Esophagus muscularis mucosa (tissue), 4 donors: ENCODE measurements around the gene FAHD2A. TPM values are rescaled to one million over a fixed set of nuclear protein-coding genes. Genes with fewer than 3 reads are reported as not detected.
A peak's percentile ranks its signal among the peaks of the same experiment; 100 is the strongest.

Experiments
- DNase-seq: peaks from one replicate; pipeline ENCODE4 v3.0.0-alpha.2; 2017; ENCODE audit errors: extremely low spot score
- H3K27ac ChIP-seq, 4 donors: fragments of 200-600 bp; sonication (generic); replicated peaks in 1 of 4; 1 replicate in 3 of 4; 2 replicates in 1 of 4; pipeline ENCODE4 v1.5.1; 2016 to 2019; ENCODE audit warnings: mild to moderate bottlenecking in 1 of 4
- H3K27me3 ChIP-seq, 4 donors: fragments of 200-600 bp; sonication (generic); one replicate each; pipeline versions ENCODE4 v1.5.1 to v1.6.0; 2016 to 2019
- H3K36me3 ChIP-seq, 4 donors: fragments of 200-600 bp; sonication (generic); one replicate each; pipeline ENCODE4 v1.5.1; 2016 to 2019
- H3K4me1 ChIP-seq, 4 donors: fragments of 200-600 bp; sonication (generic); one replicate each; pipeline ENCODE4 v1.5.1; 2016 to 2019
- H3K4me3 ChIP-seq, 4 donors: fragments of 200-600 bp; sonication (generic); 1 replicate in 2 of 4; 2 replicates in 2 of 4; pipeline ENCODE4 v1.5.1; 2016 to 2019; ENCODE audit warnings: mild to moderate bottlenecking in 4 of 4, moderate library complexity in 1 of 4
- H3K9me3 ChIP-seq, 4 donors: fragments of 200-600 bp; sonication (generic); 1 replicate in 3 of 4; 2 replicates in 1 of 4; pipeline ENCODE4 v1.5.1; 2016 to 2019
- CTCF ChIP-seq, 3 experiments: fragments of 200-600 bp in 2 of 3; fragments of 450-650 bp in 1 of 3; sonication (generic) in 2 of 3; IDR thresholded peaks; one replicate each; pipeline ENCODE4 v1.5.1; 2017 to 2019; ENCODE audit warnings: antibody characterized with exemption in 3 of 3, mild to moderate bottlenecking in 2 of 3, moderate library complexity in 1 of 3
- EP300 ChIP-seq: sonication (generic); formaldehyde crosslinking; IDR thresholded peaks from one replicate; pipeline ENCODE4 v1.6.1; 2017; ENCODE audit warnings: antibody characterized with exemption
- POLR2A ChIP-seq: fragments of 450-650 bp; IDR thresholded peaks from one replicate; pipeline ENCODE4 v1.6.1; 2017; ENCODE audit warnings: antibody characterized with exemption, moderate library complexity, mild to moderate bottlenecking, low read depth
- POLR2AphosphoS5 ChIP-seq, 2 donors: sonication (generic); formaldehyde crosslinking; IDR thresholded peaks; one replicate each; pipeline ENCODE4 v1.6.1; 2017; ENCODE audit warnings: antibody characterized with exemption in 2 of 2
- WGBS: methylation state at CpG from one replicate; pipeline ENCODE4 v1.1.5; 2018; 5-methylcytosine and 5-hydroxymethylcytosine counted together
- intact Hi-C: fragments of 100-400 bp; cut with DNase I; formaldehyde crosslinking; loops from one replicate; pipeline ENCODE4 v1.15.1; 2023
- total RNA-seq, 4 donors: library from RNA; depleted of rRNA; stranded (reverse); fragments of >200 nt; gene quantifications; one replicate each; pipeline versions ENCODE4 v1.1.0 to v1.2.1, GENCODE V29; 2016

Gene FAHD2A
- total RNA-seq, 4 donors from 2014 or later = 11.2 to 20.0 (median 16.5) TPM

- intact Hi-C loops = no loop called here
- H3K9me3 ChIP-seq = no peaks in the 10 kb centered on the region
- H3K27ac ChIP-seq = no peak overlapping the region
- H3K4me1 ChIP-seq = peaks cover 0 to 18% (median 9%) of the 10 kb centered on the region in 4 donors
- H3K36me3 ChIP-seq = peaks cover 0 to 27% (median 6%) of the 10 kb centered on the region in 4 donors
- no peak for TF ChIP-seq POLR2A
- no peak for TF ChIP-seq POLR2AphosphoS5 (IDR thresholded peaks at IDR 0.05)
- no peak for TF ChIP-seq EP300
- no peak for TF ChIP-seq CTCF (IDR thresholded peaks at IDR 0.05)
- WGBS = 98% methylated on average over 14 of the region's 20 CpGs
- DNase-seq = no peak
- no peaks in the 10 kb centered on the region for H3K27me3 ChIP-seq
- no peak overlapping the region for H3K4me3 ChIP-seq
Measured at GRCh38 chr2:95382192-95382591, 20.3 kb upstream of the FAHD2A start.

GRCh38 chr2:95382686-95383634 lies 19.5 kb upstream of the FAHD2A start:
- H3K9me3 ChIP-seq = no peaks in the 10 kb centered on the region
- H3K4me3 ChIP-seq = no peak overlapping the region
- no peak for DNase-seq
- peaks cover 0 to 18% (median 9%) of the 10 kb centered on the region in 4 donors for H3K4me1 ChIP-seq
- no peak overlapping the region for H3K27ac ChIP-seq
- TF ChIP-seq CTCF (IDR thresholded peaks at IDR 0.05) = no peak
- TF ChIP-seq POLR2AphosphoS5 (IDR thresholded peaks at IDR 0.05) = no peak
- TF ChIP-seq POLR2A = no peak
- TF ChIP-seq EP300 = no peak
- H3K27me3 ChIP-seq = peaks cover 0 to 2% (median 0%) of the 10 kb centered on the region in 4 donors
- intact Hi-C loops = no loop called here
- 88% methylated on average over 8 of the region's 14 CpGs for WGBS
- H3K36me3 ChIP-seq = peaks cover 0 to 20% (median 2%) of the 10 kb centered on the region in 4 donors

GRCh38 chr2:95383635-95384027 lies 18.9 kb upstream of the FAHD2A start:
- H3K27ac ChIP-seq = no peak overlapping the region
- TF ChIP-seq POLR2A = no peak
- no peak for TF ChIP-seq EP300
- TF ChIP-seq POLR2AphosphoS5 (IDR thresholded peaks at IDR 0.05) = no peak
- TF ChIP-seq CTCF (IDR thresholded peaks at IDR 0.05) = no peak
- peaks cover 0 to 18% (median 9%) of the 10 kb centered on the region in 4 donors for H3K4me1 ChIP-seq
- DNase-seq = no peak
- H3K4me3 ChIP-seq = no peak overlapping the region
- peaks cover 0 to 8% (median 0%) of the 10 kb centered on the region in 4 donors for H3K27me3 ChIP-seq
- whole genome bisulfite sequencing = 81% methylated on average over 3 of the region's 9 CpGs
- intact Hi-C loops = no loop called here
- H3K36me3 ChIP-seq = peaks cover 0 to 15% (median 0%) of the 10 kb centered on the region in 4 donors
- H3K9me3 ChIP-seq = no peaks in the 10 kb centered on the region

GRCh38 chr2:95384854-95385569 lies 17.5 kb upstream of the FAHD2A start:
- Histone ChIP-seq H3K36me3 (peaks cover 0 to 15% (median 0%) of the 10 kb centered on the region in 4 donors), H3K4me3 (no peak overlapping the region), H3K27ac (peak overlapping the region in 3 of 4 donors; percentile 34 to 44 (median 38)), H3K9me3 (no peaks in the 10 kb centered on the region), H3K27me3 (peaks cover 0 to 8% (median 0%) of the 10 kb centered on the region in 4 donors), H3K4me1 (peaks cover 3 to 27% (median 18%) of the 10 kb centered on the region in 4 donors)
- 61% methylated on average over 3 of the region's 12 CpGs for WGBS
- intact Hi-C loops = no loop called here
- DNase-seq = no peak
- TF ChIP-seq POLR2AphosphoS5 (IDR thresholded peaks at IDR 0.05) (no peak), POLR2A (no peak), EP300 (no peak), CTCF (IDR thresholded peaks at IDR 0.05) (no peak)
